ENCODE data around the gene CDS1.
"Not testable (repeated sequence)": the region's sequence is repeated elsewhere in the genome, so short reads cannot be mapped to it uniquely, and the experiment has no call there.

The CDS1 gene

DNA sequence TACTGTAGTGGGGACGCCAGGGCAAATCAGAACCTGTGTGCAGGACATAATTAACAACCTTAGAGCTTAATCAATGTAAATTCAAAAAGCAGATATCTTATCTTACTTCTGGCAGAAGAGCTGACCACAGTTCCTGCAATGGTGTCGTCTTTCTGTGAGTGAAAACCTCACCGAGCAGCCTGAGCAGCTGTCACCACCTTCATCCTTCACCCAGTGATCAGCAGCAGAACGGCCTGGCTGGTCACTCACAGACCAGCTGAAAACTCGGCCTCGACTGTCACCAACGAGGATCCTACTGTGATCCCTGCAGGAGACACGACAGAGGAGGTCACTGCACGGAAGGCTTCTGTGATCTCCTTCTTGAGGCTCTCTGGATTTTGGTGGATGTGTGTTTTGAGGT, 94.2 kb downstream of the CDS1 start:
- no peak for DNase-seq

DNA sequence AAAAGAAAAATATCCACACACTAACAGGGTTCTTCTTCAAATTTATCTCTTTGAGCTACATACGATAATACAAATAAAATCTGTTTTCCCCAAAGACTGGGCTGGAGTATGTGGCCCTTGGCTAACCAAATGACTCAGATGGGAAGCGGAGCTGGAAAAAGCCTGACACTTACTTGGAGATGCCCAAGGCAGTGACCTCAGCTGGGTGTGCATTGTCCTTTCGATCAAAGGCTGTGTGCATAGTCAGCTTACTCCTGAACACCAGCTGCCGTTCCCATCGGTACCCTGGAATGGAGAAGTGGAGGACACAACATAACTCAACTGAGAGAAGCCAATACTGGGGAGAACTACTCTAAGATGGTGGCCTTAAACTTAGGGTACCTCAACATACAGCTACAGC, 95.1 kb downstream of the CDS1 start:
- no peak for DNase-seq

DNA sequence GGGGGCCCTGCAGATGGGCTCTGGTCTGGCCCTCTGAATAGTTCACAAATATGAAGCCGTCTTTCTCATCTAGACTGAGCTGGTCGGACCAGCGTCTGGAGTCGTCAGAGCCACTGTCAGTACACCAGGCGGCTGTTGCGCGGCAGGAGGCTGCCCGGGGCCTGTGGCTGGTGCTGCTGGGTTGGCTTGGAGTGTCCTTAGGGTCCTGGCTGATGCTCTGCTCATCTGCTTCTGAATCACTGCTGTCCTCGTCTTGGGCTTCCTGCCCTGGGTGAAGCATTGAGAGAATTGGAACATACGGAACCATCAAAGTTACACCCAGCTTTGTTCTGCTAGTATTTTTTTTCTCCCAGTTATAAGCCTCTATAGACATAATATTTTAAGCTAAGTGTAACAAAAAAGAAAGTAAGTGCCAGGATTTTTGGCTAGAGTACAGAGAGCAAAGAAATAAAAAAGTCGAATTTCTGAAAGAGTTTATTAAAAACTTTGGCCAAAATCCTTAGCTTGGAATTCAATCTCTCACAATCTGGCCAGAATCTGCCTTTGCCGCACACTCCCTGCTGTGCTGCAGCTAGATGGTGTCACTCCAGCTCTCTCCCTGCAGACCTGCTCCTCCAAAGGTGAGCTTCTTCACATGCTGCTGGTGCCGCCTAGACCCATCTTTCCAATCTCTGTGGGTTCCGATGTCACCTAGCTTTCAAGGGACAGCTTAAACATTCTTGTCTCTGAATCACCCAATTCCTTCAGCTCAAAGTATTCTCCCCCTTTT, 96.2 kb downstream of the CDS1 start:
- DNase-seq, result no peak

DNA sequence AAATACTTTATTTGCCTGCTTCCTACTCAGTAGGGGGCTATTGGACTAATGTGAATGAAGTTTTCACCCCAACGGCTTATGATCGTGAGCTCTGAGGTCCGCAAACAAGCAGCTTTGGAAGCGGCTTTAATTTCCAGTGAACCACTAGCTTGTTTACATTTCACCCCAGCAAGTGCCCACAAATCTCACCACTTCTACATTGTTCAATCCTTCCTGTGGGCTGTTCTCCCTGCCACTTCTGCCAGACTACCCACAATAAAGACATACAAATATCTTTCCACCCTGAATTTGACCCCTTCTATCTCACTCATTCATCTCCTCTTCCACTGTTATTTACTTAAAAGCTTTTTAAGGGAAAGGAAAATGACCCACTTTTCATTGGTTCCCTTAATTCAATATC, 98.0 kb downstream of the CDS1 start:
- no peak for DNase-seq

DNA sequence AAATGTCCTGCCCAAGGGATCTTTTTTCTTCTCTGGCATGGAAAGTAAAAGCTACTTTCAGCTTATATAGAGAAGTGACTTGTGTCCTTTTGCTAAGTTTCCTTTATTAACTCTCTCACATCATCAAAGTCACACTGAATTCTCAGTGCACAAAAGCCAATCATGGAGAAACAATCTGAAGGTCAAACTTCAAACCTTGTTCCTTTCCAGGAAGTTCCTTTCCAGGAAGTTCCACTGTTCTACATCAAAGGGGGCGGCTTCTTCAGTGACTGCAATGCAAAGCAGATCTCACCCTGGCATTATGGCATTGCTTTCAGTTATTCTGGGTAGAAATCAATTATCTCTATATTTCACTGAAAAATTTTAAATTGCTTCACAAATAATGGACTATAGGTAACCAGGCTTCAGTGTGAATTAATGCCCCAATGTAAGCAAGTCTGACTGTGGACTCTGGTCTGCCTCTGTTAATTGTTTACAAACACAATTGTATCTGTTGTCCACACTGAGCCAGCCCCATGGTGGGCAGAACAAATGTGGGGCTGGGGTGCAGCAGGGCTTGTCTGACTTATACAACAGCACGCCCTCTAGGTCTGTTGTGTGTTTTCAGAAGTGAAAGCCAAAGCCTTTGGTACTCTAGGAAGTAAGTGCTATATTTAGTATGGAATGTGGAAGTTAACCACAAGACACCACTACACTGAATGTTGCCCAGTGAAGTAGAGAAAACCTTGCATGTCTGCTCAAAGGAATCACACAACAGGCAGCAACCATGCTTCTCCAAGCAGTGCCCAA, 98.8 kb downstream of the CDS1 start:
- no peak for DNase-seq

DNA sequence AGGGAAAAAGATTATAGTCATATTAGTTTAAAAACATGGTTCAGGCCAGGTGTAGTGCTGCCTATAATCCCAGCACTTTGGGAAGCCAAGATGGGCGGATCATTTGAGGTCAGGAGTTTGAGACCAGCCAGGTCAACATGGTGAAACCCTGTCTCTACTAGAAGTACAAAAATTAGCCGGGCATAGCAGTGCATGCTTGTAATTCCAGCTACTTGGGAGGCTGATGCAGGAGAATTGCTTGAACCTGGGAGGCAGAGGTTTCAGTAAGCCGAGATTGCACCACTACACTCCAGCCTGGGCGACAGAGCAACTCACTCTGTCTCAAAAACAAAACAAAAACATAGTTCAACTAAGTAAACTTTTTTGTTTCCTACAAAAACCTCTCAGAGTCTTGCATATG, 99.7 kb downstream of the CDS1 start:
- not testable (repeated sequence) for DNase-seq

DNA sequence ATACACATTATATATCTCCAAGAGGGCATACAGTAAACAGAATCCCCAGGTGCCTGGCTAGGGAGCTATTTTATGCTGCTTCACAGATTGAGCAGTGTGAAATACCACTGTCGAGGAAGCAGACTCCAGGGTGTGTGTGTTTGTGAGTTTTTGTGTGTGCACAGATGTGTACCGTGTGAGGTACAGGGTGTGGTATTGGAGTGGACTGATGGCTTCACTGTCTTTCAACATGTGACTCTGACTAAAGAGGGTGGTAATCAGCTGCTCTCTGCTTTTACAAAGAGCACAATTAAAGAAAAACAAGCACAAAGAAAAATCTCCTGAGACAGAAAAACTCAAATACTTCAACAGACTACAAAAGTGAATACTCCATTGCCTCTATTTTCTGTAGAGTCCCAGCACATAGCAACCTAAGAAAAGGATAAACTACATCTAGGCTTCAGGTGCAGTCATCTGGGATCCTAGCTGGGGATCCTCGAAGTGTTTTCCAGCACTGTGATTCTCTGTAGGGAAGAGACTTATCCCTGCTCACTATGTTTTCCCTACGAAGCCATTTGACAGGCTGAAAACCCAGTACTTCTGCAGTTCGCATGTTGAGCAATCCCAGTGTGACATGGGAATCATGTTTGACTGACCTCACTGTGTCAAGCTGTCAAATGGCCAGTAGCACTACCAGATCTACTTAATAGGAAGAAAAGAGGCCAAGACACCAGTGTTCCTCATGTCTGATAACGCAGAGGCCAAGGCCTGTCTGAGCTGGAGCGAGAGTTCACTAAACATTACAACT, 100.3 kb downstream of the CDS1 start:
- DNase-seq, result no peak

DNA sequence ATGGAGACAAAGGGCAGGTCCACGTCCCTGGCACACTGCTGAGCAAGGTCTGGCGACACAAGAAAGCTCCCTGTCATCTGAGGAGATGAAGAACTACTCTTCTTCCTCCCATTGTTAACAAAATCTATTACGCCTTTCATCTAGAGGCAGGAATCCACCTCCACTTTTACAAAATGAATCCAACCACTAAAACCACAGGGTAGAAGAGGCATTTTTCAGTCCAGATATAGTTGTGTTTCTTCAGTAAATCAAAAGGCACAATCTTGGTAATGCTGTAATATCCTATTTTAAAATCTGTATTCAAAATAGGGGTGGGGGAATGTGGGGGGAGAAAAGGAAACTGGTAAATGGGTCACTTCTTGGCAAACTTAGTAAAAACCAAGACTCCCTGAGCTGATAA, 101.4 kb downstream of the CDS1 start:
- no peak for DNase-seq

DNA sequence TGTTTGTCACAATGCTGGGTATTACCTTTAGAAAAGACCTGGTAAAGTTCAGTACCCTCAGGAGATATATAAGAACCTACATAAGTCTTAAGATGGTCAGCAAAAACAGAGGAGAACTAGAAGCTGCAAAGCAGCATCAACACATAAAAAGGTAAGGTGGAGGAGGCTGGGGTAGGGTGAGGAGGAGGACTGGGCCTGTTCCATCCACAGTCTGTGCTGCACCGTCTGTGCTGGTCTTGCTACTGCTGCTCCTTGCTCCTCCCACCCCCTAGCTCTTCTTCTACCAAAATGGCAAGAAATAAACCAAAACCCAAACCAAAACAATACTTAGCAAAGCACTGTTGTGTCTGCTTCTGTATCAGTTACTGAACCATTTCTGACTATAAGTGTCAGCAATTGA, 102.2 kb downstream of the CDS1 start:
- DNase-seq, result no peak

DNA sequence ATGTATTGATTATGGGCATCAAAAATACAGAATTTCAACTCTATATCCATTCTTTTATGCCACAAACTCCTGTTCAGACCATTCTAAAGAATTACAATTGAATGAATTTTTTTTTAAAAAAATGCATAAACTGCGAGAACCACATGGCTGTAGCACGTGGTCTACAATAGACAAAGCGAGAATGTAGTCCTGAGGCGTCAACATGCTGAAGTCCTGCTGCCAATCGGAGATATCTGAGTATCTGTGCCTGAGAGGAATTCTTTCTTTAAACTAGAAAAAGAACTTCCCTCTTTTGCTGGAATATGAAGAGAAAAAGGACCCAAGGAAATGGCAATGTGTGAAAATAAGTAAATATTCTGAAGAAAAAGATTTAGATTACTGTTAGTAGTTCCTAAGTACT, 105.7 kb downstream of the CDS1 start:
- DNase-seq, result no peak

DNA sequence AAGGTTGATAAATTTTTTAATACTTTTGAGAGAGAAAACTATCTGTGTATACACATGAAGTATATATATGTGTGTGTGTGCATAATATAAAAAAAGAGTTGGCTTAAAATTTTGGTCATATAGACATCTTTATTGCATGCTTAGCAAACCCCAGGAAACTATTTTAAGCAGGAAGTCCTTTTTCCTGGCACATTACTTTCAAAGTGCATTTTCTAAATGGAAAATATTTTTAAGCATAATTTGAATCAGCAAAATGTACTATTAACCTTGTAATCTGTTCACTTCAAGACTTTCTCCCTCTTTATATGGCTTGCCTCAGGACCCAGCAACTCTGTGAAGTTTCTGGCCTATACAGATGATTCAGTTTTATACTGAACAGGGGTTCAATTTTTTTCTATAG, 106.3 kb downstream of the CDS1 start:
- DNase-seq, result no peak

DNA sequence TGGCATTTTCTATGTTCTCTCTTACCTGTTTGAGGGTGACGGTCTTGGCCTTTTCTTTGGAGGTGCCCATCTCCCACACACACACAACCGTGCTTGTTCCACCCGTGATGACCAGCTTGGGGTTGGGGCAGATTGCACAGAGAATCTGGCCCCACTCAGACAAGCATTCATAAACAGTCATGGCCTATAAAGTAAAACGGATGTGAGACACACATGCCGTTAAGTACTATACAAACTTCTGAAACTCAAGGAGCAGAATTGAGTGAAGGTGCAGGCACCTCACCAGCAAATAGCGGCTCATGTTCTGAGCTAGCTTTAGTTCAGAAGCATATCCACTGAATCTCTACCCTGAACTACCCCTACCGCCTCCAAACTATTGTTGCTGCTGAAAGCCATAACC, 107.6 kb downstream of the CDS1 start:
- DNase-seq, result no peak

DNA sequence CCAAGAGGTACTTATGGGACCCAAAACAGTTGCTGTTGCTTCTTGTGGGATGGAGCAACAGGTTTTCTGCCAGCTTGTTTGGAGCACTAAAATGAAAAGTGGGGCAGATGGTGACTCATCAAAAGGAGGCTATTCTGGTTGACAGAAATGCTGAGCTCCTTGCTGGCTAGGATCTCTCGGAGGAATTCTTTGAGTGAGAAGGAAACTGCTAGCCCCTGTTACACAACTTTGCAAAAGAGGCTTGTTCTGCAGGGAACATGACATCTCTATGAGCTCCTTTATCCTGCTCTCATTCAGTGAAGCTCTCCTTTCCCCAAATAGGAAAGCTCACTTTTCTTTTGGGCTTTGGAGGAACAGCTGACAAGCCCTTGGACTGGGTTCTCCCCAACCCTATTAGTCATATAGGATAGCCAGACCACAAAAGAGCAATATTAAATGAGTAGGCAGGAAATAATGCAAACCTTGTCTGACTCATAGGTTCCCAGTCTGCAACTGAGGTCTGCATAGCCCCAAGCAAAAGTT, 108.3 kb downstream of the CDS1 start:
- DNase-seq, result no peak

DNA sequence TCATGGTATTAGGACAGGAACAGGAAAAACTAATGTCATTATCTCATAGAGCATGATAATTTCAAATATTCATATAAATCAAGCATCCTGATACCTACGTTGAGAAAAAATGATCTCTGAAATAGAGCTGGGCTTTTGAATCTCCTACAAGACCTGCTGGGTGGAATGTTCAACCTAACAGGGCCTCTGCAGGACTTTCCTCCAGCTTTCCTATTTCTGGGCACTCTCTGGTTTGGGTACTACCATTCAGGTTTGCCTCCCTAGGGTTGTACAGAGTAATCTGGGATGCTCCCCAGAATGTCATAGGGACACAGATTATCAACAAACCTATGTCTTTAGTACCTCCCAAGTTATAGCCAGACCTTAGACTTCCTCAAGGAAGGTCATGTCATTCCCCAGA, 108.9 kb downstream of the CDS1 start:
- DNase-seq, result no peak

DNA sequence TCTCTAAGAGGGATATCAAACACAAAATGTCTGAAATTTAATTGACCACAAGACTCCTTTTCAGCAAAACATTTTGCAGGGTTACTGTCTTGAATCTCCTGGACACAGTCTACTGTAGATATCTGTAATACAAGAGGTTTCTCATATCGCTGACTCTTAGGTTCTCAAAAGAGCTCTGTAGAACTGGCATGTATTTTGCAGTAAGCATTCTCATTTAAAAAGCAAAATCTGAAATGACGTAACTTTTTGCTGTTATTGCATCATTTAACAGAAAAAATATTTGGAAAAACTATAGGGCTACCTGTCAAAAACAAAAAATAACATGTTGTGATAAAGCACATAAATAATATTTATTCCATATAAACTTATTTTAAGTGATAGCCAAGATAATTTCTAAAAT, 114.2 kb downstream of the CDS1 start:
- no peak for DNase-seq

DNA sequence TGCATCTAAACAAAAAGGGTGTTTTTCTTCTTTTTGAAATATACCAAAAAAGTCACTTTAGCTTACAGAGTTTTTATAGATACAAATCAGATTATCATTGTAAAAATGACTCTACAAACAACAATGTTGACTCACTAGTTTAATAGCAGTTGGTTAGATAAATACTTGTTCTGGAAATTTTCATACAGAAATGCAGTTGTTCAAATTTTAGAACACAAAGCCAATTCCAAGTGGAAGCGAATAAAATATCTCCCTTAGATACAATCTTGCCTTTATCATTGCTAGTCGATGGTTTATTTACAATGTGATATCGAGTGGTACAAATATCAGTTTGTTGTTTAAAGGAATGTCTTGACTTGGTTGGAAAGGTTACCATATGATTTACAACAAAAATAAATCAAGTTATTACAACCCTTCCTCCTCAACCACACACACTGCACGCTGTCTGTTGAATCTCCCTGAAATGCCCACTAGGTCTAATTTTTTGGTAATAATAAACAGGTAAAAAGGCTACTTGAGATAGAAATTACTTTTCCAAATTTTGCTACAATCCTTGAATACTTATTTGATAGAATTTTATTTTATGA, 114.8 kb downstream of the CDS1 start:
- no peak for DNase-seq

DNA sequence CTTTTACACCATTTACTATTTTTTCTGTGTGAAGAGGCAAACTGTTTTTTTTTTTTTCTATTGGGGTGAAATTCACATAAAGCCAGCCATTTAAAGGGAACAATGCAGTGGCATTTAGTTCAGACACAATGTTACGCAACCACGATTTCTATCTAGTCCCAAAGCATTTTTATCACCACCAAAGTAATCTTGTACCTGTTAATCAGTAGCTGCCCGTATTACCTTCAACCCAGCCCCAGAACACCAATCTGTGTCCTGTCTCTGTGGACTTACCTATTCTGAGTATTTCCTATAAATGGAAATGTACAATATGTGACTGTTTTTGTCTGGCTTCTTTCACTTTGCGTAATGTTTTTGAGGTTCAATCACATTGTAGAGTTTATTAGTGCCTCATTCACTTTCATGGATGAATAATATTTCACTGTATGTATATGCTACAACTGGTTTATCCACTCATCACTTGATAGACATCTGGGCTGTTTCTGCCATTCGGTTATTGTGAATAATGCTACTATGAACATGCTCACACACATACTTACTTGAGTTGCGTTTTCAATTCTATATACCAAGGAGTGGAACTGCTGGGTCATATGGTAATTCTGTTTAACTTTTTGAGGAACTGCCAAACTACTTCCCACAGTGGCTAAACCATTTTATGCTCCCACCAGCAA, 116.2 kb downstream of the CDS1 start:
- no peak for DNase-seq

Measured in CD4-positive, alpha-beta T cell treated with Interleukin-12 subunit alpha and Interleukin-12 subunit beta, for 1 hour (primary cell).